Sciatic nerve (tissue), 2 donors: ENCODE data around the gene CD226. TPM values are rescaled to one million over a fixed set of nuclear protein-coding genes. Genes with fewer than 3 reads are reported as not detected.
"Not testable (repeated sequence)": the region's sequence is repeated elsewhere in the genome, so short reads cannot be mapped to it uniquely, and the experiment has no call there.

ENCODE experiments used
- ATAC-seq: fragments of 200-7000 bp; cut with Tn5 transposase; one replicate; pipeline ENCODE4 v1.9.1; 2020; ENCODE audit warnings: mild to moderate bottlenecking, moderate library complexity
- DNase-seq: peaks from one replicate; pipeline ENCODE4 v3.0.0-alpha.2; 2020; ENCODE audit warnings: low spot score
- intact Hi-C: fragments of 100-400 bp; cut with DNase I; formaldehyde crosslinking; loops from one replicate; pipeline ENCODE4 v1.14.2; 2022
- total RNA-seq: library from RNA; stranded (reverse); fragmentation: NEBNext Ultra II Directional; extraction: Animal tissue kit (Norgen Biotek cat#: 25700); gene quantifications from one replicate; pipeline ENCODE4 v1.2.1, GENCODE V29; 2021
- donor health status: DM: no; HTN: no; CAD: no.
- donor health status: DM: no; HTN: no; CAD: no.

CD226 gene
- total RNA-seq, result 3.1 TPM

- ATAC-seq, result no peak
- no peak for DNase-seq
- intact Hi-C loops, result no loop called here
Measured at GRCh38 chr18:69947361-69948133, at the start of gene CD226. Gene CD226, minus strand, starts transcription at chr18:69947873. Its CDS starts 467 bp downstream, at chr18:69947406.

GRCh38 chr18:69996951-69997798, 49.5 kb upstream of the CD226 start:
- intact Hi-C loops, result no loop called here
- DNase-seq (no peak), ATAC-seq (no peak)

GRCh38 chr18:69996417-69996816, 48.7 kb upstream of the CD226 start:
- intact Hi-C loops, result no loop called here
- ATAC-seq (no peak), DNase-seq (no peak)

GRCh38 chr18:69995774-69996173, 48.1 kb upstream of the CD226 start:
- intact Hi-C loops, result no loop called here
- no peak for DNase-seq
- ATAC-seq, result no peak

GRCh38 chr18:69992776-69993175, 45.1 kb upstream of the CD226 start:
- intact Hi-C loops, result no loop called here
- ATAC-seq, result no peak
- DNase-seq, result no peak

GRCh38 chr18:69987870-69988269, 40.2 kb upstream of the CD226 start:
- DNase-seq (no peak), ATAC-seq (no peak)
- intact Hi-C loops, result no loop called here

- no peak for DNase-seq
- no peak for ATAC-seq
- intact Hi-C loops, result no loop called here
Measured at GRCh38 chr18:69985239-69985638, 37.6 kb upstream of the CD226 start.

- ATAC-seq (no peak), DNase-seq (no peak)
- intact Hi-C loops, result no loop called here
Measured at GRCh38 chr18:69982417-69982816, 34.7 kb upstream of the CD226 start.

GRCh38 chr18:69981948-69982347, 34.3 kb upstream of the CD226 start:
- no peak for ATAC-seq
- intact Hi-C loops, result no loop called here
- DNase-seq, result no peak

- DNase-seq (no peak), ATAC-seq (no peak)
- intact Hi-C loops, result no loop called here
Measured at GRCh38 chr18:69980982-69981804, 33.5 kb upstream of the CD226 start.

GRCh38 chr18:69980509-69980908, 32.8 kb upstream of the CD226 start:
- intact Hi-C loops, result no loop called here
- ATAC-seq, result no peak
- no peak for DNase-seq

GRCh38 chr18:69978732-69979715, 31.4 kb upstream of the CD226 start:
- intact Hi-C loops, result no loop called here
- ATAC-seq, result no peak

GRCh38 chr18:69975294-69975693, 27.6 kb upstream of the CD226 start:
- DNase-seq, intact Hi-C loops, ATAC-seq: not testable (repeated sequence)

More at GRCh38 chr18:69978732-69979715, 31.4 kb upstream of the CD226 start:
- no peak for DNase-seq

GRCh38 chr18:69974365-69974764, 26.7 kb upstream of the CD226 start:
- DNase-seq (no peak), ATAC-seq (no peak)
- intact Hi-C loops, result no loop called here

GRCh38 chr18:69969491-69969890, 21.8 kb upstream of the CD226 start:
- intact Hi-C loops, result no loop called here
- ATAC-seq, result no peak

GRCh38 chr18:69968039-69968438, 20.4 kb upstream of the CD226 start:
- DNase-seq (no peak), ATAC-seq (no peak)
- intact Hi-C loops, result no loop called here

More at GRCh38 chr18:69969491-69969890, 21.8 kb upstream of the CD226 start:
- no peak for DNase-seq

GRCh38 chr18:69963196-69963595, 15.5 kb upstream of the CD226 start:
- ATAC-seq (no peak), DNase-seq (no peak)

GRCh38 chr18:69961718-69962117, 14.0 kb upstream of the CD226 start:
- ATAC-seq (no peak), DNase-seq (no peak)
- intact Hi-C loops, result no loop called here

More at GRCh38 chr18:69963196-69963595, 15.5 kb upstream of the CD226 start:
- intact Hi-C loops, result no loop called here
